Fibroblast of skin of scalp (primary cell): ENCODE measurements around the gene LCE1A.

Source experiments
- DNase-seq: peaks from one replicate; pipeline ENCODE4 v3.0.0-alpha.2; 2013

LCE1A gene

GRCh38 chr1:152870831-152871730 is 43.8 kb downstream of the LCE1A start:
- DNase-seq = peak; percentile 15

GRCh38 chr1:152871731-152872126 is 44.5 kb downstream of the LCE1A start:
- DNase-seq = no peak

- peak; percentile 33 for DNase-seq
Observed at GRCh38 chr1:152873495-152873894, 46.2 kb downstream of the LCE1A start.

GRCh38 chr1:152876827-152877226 is 49.6 kb downstream of the LCE1A start:
- DNase-seq = no peak
